IMR-90 (cell line): Measurements from ENCODE around the gene PCDHGC4. TPM values are rescaled to one million over a fixed set of nuclear protein-coding genes. Genes with fewer than 3 reads are reported as not detected.
A peak's percentile ranks its signal among the peaks of the same experiment; 100 is the strongest.

Source experiments
- ATAC-seq: fragments of 200-7000 bp; cut with Tn5 transposase; 2 replicates; pipeline ENCODE4 v1.9.1; 2020; ENCODE audit warnings: low read depth, mild to moderate bottlenecking, moderate library complexity
- BruUV-seq: library from RNA; stranded (reverse); fragments of 400-500 nt; replicated peaks from 2 replicates; lab custom pipeline; 2021; lab: Mats Ljungman, UMichigan
- CTCF ChIA-PET: fragments of 300-600 bp; formaldehyde crosslinking; extraction: SDS; loops from one replicate; lab custom pipeline; 2021; ENCODE audit warnings: antibody characterized with exemption; lab: Yijun Ruan, JAX
- POLR2A ChIA-PET: fragments of 300-600 bp; sonication (Branson Sonifier 250); formaldehyde crosslinking; loops from one replicate; lab custom pipeline; 2022; ENCODE audit warnings: antibody characterized with exemption; ENCODE audit not compliant: unreplicated experiment; lab: Charles Lee
- DNase-seq: peaks from one replicate; pipeline ENCODE4 v3.0.0; 2013
- H2AFZ ChIP-seq: replicated peaks from 2 replicates; pipeline ENCODE3; 2013; ENCODE audit warnings: low read length, mild to moderate bottlenecking; ENCODE audit not compliant: poor library complexity
- H2AK5ac ChIP-seq: 2 replicates; pipeline ENCODE4 v1.6.1; 2013; ENCODE audit warnings: low read depth, low read length, inconsistent platforms
- H2AK9ac ChIP-seq: replicated peaks from 2 replicates; pipeline ENCODE3; 2013; ENCODE audit warnings: mild to moderate bottlenecking, low read depth, low read length, moderate library complexity; ENCODE audit not compliant: poor library complexity
- H2BK120ac ChIP-seq: 2 replicates; pipeline ENCODE4 v1.6.1; 2013; ENCODE audit warnings: low read depth, low read length, inconsistent platforms
- H2BK15ac ChIP-seq: 3 replicates; pipeline ENCODE4 v1.6.1; 2013; ENCODE audit warnings: low read depth, low read length, inconsistent platforms
- H2BK20ac ChIP-seq: 2 replicates; pipeline ENCODE4 v1.6.1; 2013; ENCODE audit warnings: low read depth, mild to moderate bottlenecking, inconsistent platforms, low read length, moderate library complexity
- H2BK5ac ChIP-seq: 2 replicates; pipeline ENCODE4 v1.6.1; 2013; ENCODE audit warnings: mild to moderate bottlenecking, low read depth, low read length, inconsistent platforms; ENCODE audit not compliant: poor library complexity, severe bottlenecking
- H3K14ac ChIP-seq: replicated peaks from 2 replicates; pipeline ENCODE4 v1.6.1; 2013; ENCODE audit warnings: low read depth, low read length, inconsistent platforms
- H3K18ac ChIP-seq: 2 replicates; pipeline ENCODE4 v1.6.1; 2013; ENCODE audit warnings: low read depth, low read length, control low read depth
- H3K23ac ChIP-seq: 2 replicates; pipeline ENCODE4 v1.6.1; 2013; ENCODE audit warnings: low read depth, low read length, inconsistent platforms
- H3K27ac ChIP-seq: 2 replicates; pipeline ENCODE4 v1.5.1; 2013; ENCODE audit warnings: mild to moderate bottlenecking, control low read depth, low read length; ENCODE audit not compliant: insufficient read depth
- H3K27me3 ChIP-seq: 2 replicates; pipeline ENCODE4 v1.6.1; 2013; ENCODE audit warnings: low read length; ENCODE audit not compliant: control insufficient read depth, insufficient read depth
- H3K36me3 ChIP-seq: 2 replicates; pipeline ENCODE4 v1.6.1; 2013; ENCODE audit warnings: low read length, mixed read lengths; ENCODE audit not compliant: control insufficient read depth, insufficient read depth
- H3K4ac ChIP-seq: 2 replicates; pipeline ENCODE4 v1.6.1; 2013; ENCODE audit warnings: low read depth, low read length, inconsistent platforms
- H3K4me1 ChIP-seq: 2 replicates; pipeline ENCODE4 v1.6.1; 2013; ENCODE audit warnings: low read length, mixed read lengths; ENCODE audit not compliant: control insufficient read depth, insufficient read depth
- H3K4me2 ChIP-seq: 2 replicates; pipeline ENCODE4 v1.6.1; 2013; ENCODE audit warnings: low read depth, mild to moderate bottlenecking, control low read depth, low read length, moderate library complexity
- H3K4me3 ChIP-seq: 2 replicates; pipeline ENCODE4 v1.5.1; 2013; ENCODE audit warnings: low read depth, mild to moderate bottlenecking, control low read depth, low read length, moderate library complexity; ENCODE audit not compliant: insufficient read depth
- H3K56ac ChIP-seq: 2 replicates; pipeline ENCODE4 v1.6.1; 2013; ENCODE audit warnings: low read length, inconsistent platforms; ENCODE audit not compliant: insufficient read depth; ENCODE audit errors: extremely low read depth
- H3K79me1 ChIP-seq, 2 experiments: 2 replicates each; pipeline ENCODE4 v1.6.1; 2013; ENCODE audit warnings: low read length in 2 of 2, inconsistent platforms in 1 of 2, low read depth in 1 of 2
- H3K9ac ChIP-seq: 2 replicates; pipeline ENCODE4 v1.6.1; 2013; ENCODE audit warnings: low read depth, low read length, control low read depth
- H3K9me1 ChIP-seq: 2 replicates; pipeline ENCODE4 v1.6.1; 2013; ENCODE audit warnings: low read length, inconsistent platforms; ENCODE audit not compliant: insufficient read depth
- H3K9me3 ChIP-seq: 2 replicates; pipeline ENCODE4 v1.6.1; 2013; ENCODE audit warnings: low read length; ENCODE audit not compliant: control insufficient read depth, insufficient read depth
- H4K20me1 ChIP-seq: 2 replicates; pipeline ENCODE4 v1.6.1; 2013; ENCODE audit warnings: low read length, inconsistent platforms; ENCODE audit not compliant: insufficient read depth
- H4K5ac ChIP-seq: 2 replicates; pipeline ENCODE4 v1.6.1; 2013; ENCODE audit warnings: mild to moderate bottlenecking, low read depth, low read length, control low read depth
- H4K8ac ChIP-seq, 2 experiments: 2 replicates each; pipeline ENCODE4 v1.6.1; 2013; ENCODE audit warnings: low read depth in 2 of 2, low read length in 2 of 2, control low read depth in 1 of 2, inconsistent platforms in 1 of 2
- H4K91ac ChIP-seq: 2 replicates; pipeline ENCODE4 v1.6.1; 2013; ENCODE audit warnings: low read depth, low read length, inconsistent platforms; ENCODE audit not compliant: insufficient read depth
- ELK1 ChIP-seq: fragments of 150-350 bp; IDR thresholded peaks from 2 replicates; pipeline ENCODE4 v1.6.1; 2016; ENCODE audit warnings: low read depth, mild to moderate bottlenecking, low read length, moderate library complexity, borderline replicate concordance
- FOS ChIP-seq: fragments of 150-350 bp; IDR thresholded peaks from 2 replicates; pipeline ENCODE4 v1.6.1; 2016; ENCODE audit warnings: low read depth, low read length
- MAFK ChIP-seq: IDR thresholded peaks from 2 replicates; pipeline ENCODE4 v1.6.1; 2012; ENCODE audit warnings: low read depth, low read length, improper control_type of control experiment
- MAZ ChIP-seq: IDR thresholded peaks from 2 replicates; pipeline ENCODE4 v1.6.1; 2012; ENCODE audit warnings: low read depth, mild to moderate bottlenecking, low read length, improper control_type of control experiment, moderate library complexity, borderline replicate concordance
- NFE2L2 ChIP-seq: fragments of 150-350 bp; IDR thresholded peaks from 2 replicates; pipeline ENCODE4 v1.6.1; 2016; ENCODE audit warnings: low read depth, mild to moderate bottlenecking, low read length
- POLR2A ChIP-seq: IDR thresholded peaks from 2 replicates; pipeline ENCODE4 v1.6.1; 2012; ENCODE audit warnings: mild to moderate bottlenecking, low read depth, low read length
- RAD21 ChIP-seq: IDR thresholded peaks from 2 replicates; pipeline ENCODE4 v1.6.1; 2012; ENCODE audit warnings: low read length, improper control_type of control experiment
- RCOR1 ChIP-seq: IDR thresholded peaks from 2 replicates; pipeline ENCODE4 v1.6.1; 2012; ENCODE audit warnings: mild to moderate bottlenecking, low read length, improper control_type of control experiment; ENCODE audit not compliant: insufficient replicate concordance
- SMC3 ChIP-seq: fragments of 150-350 bp; IDR thresholded peaks from 2 replicates; pipeline ENCODE4 v1.6.1; 2016; ENCODE audit warnings: low read depth, mild to moderate bottlenecking, antibody characterized with exemption, low read length, moderate library complexity
- USF2 ChIP-seq: fragments of 150-350 bp; IDR thresholded peaks from 2 replicates; pipeline ENCODE4 v1.6.1; 2017; ENCODE audit warnings: mild to moderate bottlenecking, antibody characterized with exemption, low read length, low read depth
- dilution Hi-C: fragments of 300-500 bp; cut with HindIII; formaldehyde crosslinking; loops from one replicate; pipeline ENCODE4 v1.14.3; 2018; ENCODE audit warnings: low sequenced_read_pairs; ENCODE audit not compliant: unreplicated experiment
- in situ Hi-C: fragments of 300-500 bp; cut with MboI; formaldehyde crosslinking; loops from 3 replicates; pipeline ENCODE4 v1.14.3; 2019; ENCODE audit warnings: low sequenced_read_pairs, inconsistent platforms, mixed read lengths
- intact Hi-C: fragments of 100-400 bp; cut with micrococcal nuclease; formaldehyde crosslinking; loops from 2 replicates; pipeline ENCODE4 v1.10.0; 2022
- polyA plus RNA-seq, 3 experiments: library from polyadenylated mRNA; depleted of rRNA; stranded (reverse); fragments of >200 nt; gene quantifications; 2 replicates each; pipeline ENCODE4 v1.2.3, GENCODE V29; 2012; ENCODE audit warnings: low replicate concordance in 1 of 3
- total RNA-seq: library from RNA; depleted of rRNA; stranded (reverse); fragments of >200 nt; gene quantifications from 2 replicates; pipeline ENCODE4 v1.2.3, GENCODE V29; 2012

PCDHGC4 gene
- total and polyA plus RNA-seq, 2 of the 4 experiments (the other 2 are of a cell fraction), result 0.65 to 1.6 TPM

GRCh38 chr5:141479776-141480175 lies 5.1 kb upstream of the PCDHGC4 start:
- Histone ChIP-seq H3K9me1 (peaks cover 6% of the 10 kb centered on the region; the same call in 1 of the 2 replicates), H3K4me2 (no peak overlapping the region; the same call in 1 of the 2 replicates), H3K4me1 (peaks cover 19% of the 10 kb centered on the region), H3K36me3 (no peaks in the 10 kb centered on the region; the same call in 1 of the 2 replicates), H4K8ac (no peak overlapping the region), H3K18ac (no peak overlapping the region), H2AK9ac (no peak overlapping the region), H4K20me1 (peaks cover 44% of the 10 kb centered on the region), H2AFZ (no peak overlapping the region), H2BK20ac (no peak overlapping the region), H3K4ac (no peak overlapping the region), H3K27me3 (no peaks in the 10 kb centered on the region), H3K4me3 (no peak overlapping the region), H2BK120ac (no peak overlapping the region), H2AK5ac (no peak overlapping the region), H2BK15ac (no peak overlapping the region), H3K9ac (no peak overlapping the region), H3K27ac (no peak overlapping the region), H3K9me3 (no peaks in the 10 kb centered on the region), H3K14ac (no peak overlapping the region), H3K23ac (peak overlapping the region; percentile 67; the same call in 1 of the 2 replicates), H4K91ac (no peak overlapping the region), H3K56ac (no peak overlapping the region), H4K5ac (no peak overlapping the region), H3K79me1 (peaks cover 30 to 68% of the 10 kb centered on the region in 2 experiments), H2BK5ac (no peak overlapping the region)
- dilution Hi-C loops (no loop called here), intact Hi-C loops (loop anchor here (5.0 kb wide), 2 partner anchors 47 to 62 kb away; partner anchors contain the start of genes PCDHGA12 and PCDHGB7), in situ Hi-C loops (loop anchor here (5.0 kb wide), 1 partner anchor 43 kb away; no protein-coding TSS in a partner anchor)
- BruUV-seq, result no TSS peak
- DNase-seq, result peak; percentile 33
- ChIA-PET CTCF (no interaction called here), POLR2A (no interaction called here)
- ATAC-seq, result no peak
- no peak for TF ChIP-seq MAFK
- TF ChIP-seq USF2, result no peak
- no peak for TF ChIP-seq SMC3
- TF ChIP-seq ELK1, result no peak
- TF ChIP-seq MAZ, result no peak
- TF ChIP-seq NFE2L2, result no peak
- TF ChIP-seq RAD21, result no peak
- no peak for TF ChIP-seq RCOR1
- TF ChIP-seq POLR2A, result no peak
- no peak for TF ChIP-seq FOS
